GM21576 (cell line): ENCODE data around the gene ISLR.

Experiments used
- ATAC-seq: cut with Tn5 transposase; IDR thresholded peaks from one replicate; pipeline ENCODE4 v1.9.1; 2021; ENCODE audit warnings: mild to moderate bottlenecking, moderate library complexity; ENCODE audit not compliant: unreplicated experiment

ISLR gene

GRCh38 chr15:74192751-74193150 is 19.2 kb downstream of the ISLR start:
- ATAC-seq: no peak

GRCh38 chr15:74193299-74193718 is 19.8 kb downstream of the ISLR start:
- no peak for ATAC-seq

- no peak for ATAC-seq
Observed at GRCh38 chr15:74193905-74194304, 20.4 kb downstream of the ISLR start.

- ATAC-seq: no peak
Observed at GRCh38 chr15:74194572-74195559, 21.4 kb downstream of the ISLR start.

GRCh38 chr15:74196175-74196574 is 22.7 kb downstream of the ISLR start:
- no peak for ATAC-seq

GRCh38 chr15:74197176-74197965 is 23.9 kb downstream of the ISLR start:
- ATAC-seq: no peak

GRCh38 chr15:74199297-74199652 is 25.8 kb downstream of the ISLR start:
- ATAC-seq: no peak

- ATAC-seq: no peak
Observed at GRCh38 chr15:74200412-74200815, 26.9 kb downstream of the ISLR start.

GRCh38 chr15:74200871-74201419 is 27.4 kb downstream of the ISLR start:
- no peak for ATAC-seq

GRCh38 chr15:74201710-74202420 is 28.4 kb downstream of the ISLR start:
- ATAC-seq: no peak

GRCh38 chr15:74202452-74203401 is 29.2 kb downstream of the ISLR start, which contains the start of gene STRA6:
TSS of gene STRA6 (minus strand) at chr15:74202787. CDS start at chr15:74202267, 520 bp downstream.
- no peak for ATAC-seq

- ATAC-seq: no peak
Observed at GRCh38 chr15:74203914-74204431, 30.5 kb downstream of the ISLR start.

- ATAC-seq: no peak
Observed at GRCh38 chr15:74205582-74205947, 32.1 kb downstream of the ISLR start.

- no peak for ATAC-seq
Observed at GRCh38 chr15:74206801-74207281, 33.3 kb downstream of the ISLR start.

- ATAC-seq: no peak
Observed at GRCh38 chr15:74207652-74208440, 34.3 kb downstream of the ISLR start.

GRCh38 chr15:74208496-74208895 is 35.0 kb downstream of the ISLR start:
- ATAC-seq: no peak

GRCh38 chr15:74208901-74209559 is 35.5 kb downstream of the ISLR start:
- no peak for ATAC-seq

GRCh38 chr15:74209560-74209958 is 36.0 kb downstream of the ISLR start:
- no peak for ATAC-seq
